ENCODE data around the gene CNFN.

The CNFN gene

GRCh38 chr19:42421591-42422031 lies 31.5 kb upstream of the CNFN start:
- no peak for TF ChIP-seq CTCF (IDR thresholded peaks at IDR 0.05; ENCODE audit: borderline replicate concordance, insufficient read depth, low read depth, low read length)
- H3K4me3 ChIP-seq (ENCODE audit: low read depth, low read length): no peak overlapping the region

- H3K4me3 ChIP-seq (ENCODE audit: low read depth, low read length): no peak overlapping the region
- TF ChIP-seq CTCF (IDR thresholded peaks at IDR 0.05; ENCODE audit: borderline replicate concordance, insufficient read depth, low read depth, low read length): no peak
Measured at GRCh38 chr19:42421101-42421500, 31.0 kb upstream of the CNFN start.

- peak; percentile 99 for TF ChIP-seq CTCF (IDR thresholded peaks at IDR 0.05; ENCODE audit: borderline replicate concordance, insufficient read depth, low read depth, low read length)
Measured at GRCh38 chr19:42420055-42420544, 30.0 kb upstream of the CNFN start.

GRCh38 chr19:42419309-42419708 lies 29.2 kb upstream of the CNFN start:
- H3K4me3 ChIP-seq (ENCODE audit: low read depth, low read length): no peak overlapping the region
- TF ChIP-seq CTCF (IDR thresholded peaks at IDR 0.05; ENCODE audit: borderline replicate concordance, insufficient read depth, low read depth, low read length): no peak

More at GRCh38 chr19:42420055-42420544, 30.0 kb upstream of the CNFN start:
- no peak overlapping the region for H3K4me3 ChIP-seq (ENCODE audit: low read depth, low read length)

- no peak for TF ChIP-seq CTCF (IDR thresholded peaks at IDR 0.05; ENCODE audit: borderline replicate concordance, insufficient read depth, low read depth, low read length)
- H3K4me3 ChIP-seq (ENCODE audit: low read depth, low read length): no peak overlapping the region
Measured at GRCh38 chr19:42412661-42413076, 22.6 kb upstream of the CNFN start.

GRCh38 chr19:42412227-42412626 lies 22.1 kb upstream of the CNFN start:
- H3K4me3 ChIP-seq (ENCODE audit: low read depth, low read length): no peak overlapping the region
- TF ChIP-seq CTCF (IDR thresholded peaks at IDR 0.05; ENCODE audit: borderline replicate concordance, insufficient read depth, low read depth, low read length): no peak

GRCh38 chr19:42411581-42412178 lies 21.6 kb upstream of the CNFN start:
- no peak overlapping the region for H3K4me3 ChIP-seq (ENCODE audit: low read depth, low read length)
- TF ChIP-seq CTCF (IDR thresholded peaks at IDR 0.05; ENCODE audit: borderline replicate concordance, insufficient read depth, low read depth, low read length): no peak
